WTC11 (cell line): ENCODE data around the gene ZCWPW2. TPM values are rescaled to one million over a fixed set of nuclear protein-coding genes. Genes with fewer than 3 reads are reported as not detected.

ENCODE experiments used
- ATAC-seq: fragments of 200-7000 bp; cut with Tn5 transposase; 2 replicates; pipeline ENCODE4 v1.10.0; 2021; ENCODE audit warnings: mild to moderate bottlenecking, moderate library complexity
- CTCF ChIA-PET: fragments of 300-600 bp; sonication (Branson Sonifier 250); formaldehyde crosslinking; loops from one replicate; lab custom pipeline; 2021; ENCODE audit warnings: antibody characterized with exemption; lab: Charles Lee
- POLR2A ChIA-PET: fragments of 350-600 bp; sonication (Branson Sonifier 250); formaldehyde crosslinking; loops from one replicate; lab custom pipeline; 2021; ENCODE audit warnings: antibody characterized with exemption; lab: Charles Lee
- DNase-seq: peaks from one replicate; pipeline ENCODE4 v3.0.0; 2021; ENCODE audit warnings: low spot score
- H3K27ac Mint-ChIP-seq: 2 replicates; pipeline ENCODE4 v1.8.0; 2021; ENCODE audit warnings: mixed read lengths
- H3K27me3 Mint-ChIP-seq: 2 replicates; pipeline ENCODE4 v1.8.0; 2021; ENCODE audit warnings: low read depth, mild to moderate bottlenecking, moderate library complexity, mixed read lengths
- H3K36me3 Mint-ChIP-seq: 2 replicates; pipeline ENCODE4 v1.8.0; 2021; ENCODE audit warnings: mixed read lengths
- H3K4me1 Mint-ChIP-seq: 2 replicates; pipeline ENCODE4 v1.8.0; 2022; ENCODE audit warnings: mixed read lengths
- H3K4me3 Mint-ChIP-seq: 2 replicates; pipeline ENCODE4 v1.8.0; 2021; ENCODE audit warnings: mild to moderate bottlenecking, moderate library complexity, mixed read lengths
- H3K9me3 Mint-ChIP-seq: 2 replicates; pipeline ENCODE4 v1.8.0; 2021; ENCODE audit warnings: mixed read lengths
- CREB1 ChIP-seq: sonication (generic); formaldehyde crosslinking; IDR thresholded peaks from 2 replicates; pipeline ENCODE4 v1.8.0; 2023; ENCODE audit warnings: mild to moderate bottlenecking, missing genetic modification reagents
- FOXP1 ChIP-seq: sonication (generic); formaldehyde crosslinking; IDR thresholded peaks from 2 replicates; pipeline ENCODE4 v1.8.0; 2022; ENCODE audit warnings: missing genetic modification reagents, mild to moderate bottlenecking, moderate library complexity, borderline replicate concordance
- JAZF1 ChIP-seq: fragments of 250-450 bp; sonication (Bioruptor Pico); IDR thresholded peaks from 2 replicates; pipeline ENCODE4 v1.9.0; 2021; ENCODE audit warnings: moderate library complexity, mild to moderate bottlenecking, inconsistent platforms
- JUN ChIP-seq: sonication (generic); formaldehyde crosslinking; IDR thresholded peaks from 2 replicates; pipeline ENCODE4 v1.8.0; 2023; ENCODE audit warnings: mild to moderate bottlenecking, missing genetic modification reagents
- RORB ChIP-seq: fragments of 250-450 bp; sonication (Bioruptor Pico); IDR thresholded peaks from 2 replicates; pipeline ENCODE4 v1.9.0; 2021; ENCODE audit warnings: mild to moderate bottlenecking
- TP53 ChIP-seq: sonication (generic); formaldehyde crosslinking; IDR thresholded peaks from 2 replicates; pipeline ENCODE4 v1.8.1; 2023; ENCODE audit warnings: mild to moderate bottlenecking, missing genetic modification reagents
- ZNF138 ChIP-seq: sonication (generic); formaldehyde crosslinking; conservative IDR thresholded peaks from 2 replicates; pipeline ENCODE4 v1.8.1; 2022; ENCODE audit warnings: mild to moderate bottlenecking, moderate library complexity, missing genetic modification reagents
- total RNA-seq: library from RNA; stranded (reverse); gene quantifications from 3 replicates; pipeline ENCODE4 v1.2.3, GENCODE V29; 2021
- TF ChIP-seq, protein P1 (sequence below): sonication (generic); formaldehyde crosslinking; IDR thresholded peaks from 2 replicates; pipeline ENCODE4 v1.8.1; 2023; ENCODE audit warnings: mild to moderate bottlenecking, missing genetic modification reagents, borderline replicate concordance
- TF ChIP-seq, protein P2 (sequence below): fragments of 250-450 bp; sonication (Bioruptor Pico); IDR thresholded peaks from 2 replicates; pipeline ENCODE4 v1.8.0; 2021; ENCODE audit warnings: mild to moderate bottlenecking
- TF ChIP-seq, protein P3 (sequence below): sonication (generic); formaldehyde crosslinking; IDR thresholded peaks from 2 replicates; pipeline ENCODE4 v1.8.1; 2023; ENCODE audit warnings: mild to moderate bottlenecking, missing genetic modification reagents, moderate library complexity
- TF ChIP-seq, protein P4 (sequence below): fragments of 250-450 bp; sonication (Bioruptor Pico); IDR thresholded peaks from 2 replicates; pipeline ENCODE4 v1.9.0; 2021; ENCODE audit warnings: mild to moderate bottlenecking, borderline replicate concordance
- TF ChIP-seq, protein P5 (sequence below): sonication (generic); formaldehyde crosslinking; IDR thresholded peaks from 2 replicates; pipeline ENCODE4 v1.8.1; 2023; ENCODE audit warnings: mild to moderate bottlenecking, moderate library complexity, missing genetic modification reagents
- TF ChIP-seq, protein P6 (sequence below): sonication (generic); formaldehyde crosslinking; IDR thresholded peaks from 2 replicates; pipeline ENCODE4 v1.8.1; 2022; ENCODE audit warnings: low read depth, mild to moderate bottlenecking, moderate library complexity, missing genetic modification reagents, borderline replicate concordance

ZCWPW2 gene
- total RNA-seq, 1 experiment from 2014 or later = 0.22 TPM

DNA sequence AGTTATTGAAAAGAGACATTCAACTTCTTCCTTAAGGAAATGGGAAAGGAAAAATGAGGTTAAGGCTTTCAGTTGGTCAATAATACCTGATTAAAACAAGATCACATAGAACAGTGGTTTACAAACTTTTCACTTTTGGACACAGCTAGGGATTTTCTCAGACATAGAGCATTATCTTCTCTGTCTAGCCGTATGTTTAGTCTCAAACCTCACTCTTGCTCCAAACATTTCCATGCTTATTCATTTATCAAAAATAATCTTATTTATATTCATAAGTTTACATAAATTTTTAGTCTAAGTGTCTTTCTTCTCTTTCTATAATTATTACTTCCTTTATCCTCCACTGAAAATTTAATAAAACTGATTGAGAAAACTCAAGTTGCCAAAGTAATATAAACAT is 114.3 kb downstream of the ZCWPW2 start:
- Mint-ChIP-seq H3K4me3 (no peak overlapping the region), H3K27ac (no peak overlapping the region), H3K36me3 (no peaks in the 10 kb centered on the region), H3K9me3 (no peaks in the 10 kb centered on the region), H3K27me3 (no peaks in the 10 kb centered on the region), H3K4me1 (no peaks in the 10 kb centered on the region)
- no peak for DNase-seq
- no peak for ATAC-seq
- TF ChIP-seq ZNF138 (CRISPR knock-in tag) (no peak), JUN (no peak), RORB (CRISPR knock-in tag) (no peak), CREB1 (no peak), JAZF1 (no peak), TP53 (CRISPR knock-in tag) (no peak)
- TF ChIP-seq, protein P1, sequence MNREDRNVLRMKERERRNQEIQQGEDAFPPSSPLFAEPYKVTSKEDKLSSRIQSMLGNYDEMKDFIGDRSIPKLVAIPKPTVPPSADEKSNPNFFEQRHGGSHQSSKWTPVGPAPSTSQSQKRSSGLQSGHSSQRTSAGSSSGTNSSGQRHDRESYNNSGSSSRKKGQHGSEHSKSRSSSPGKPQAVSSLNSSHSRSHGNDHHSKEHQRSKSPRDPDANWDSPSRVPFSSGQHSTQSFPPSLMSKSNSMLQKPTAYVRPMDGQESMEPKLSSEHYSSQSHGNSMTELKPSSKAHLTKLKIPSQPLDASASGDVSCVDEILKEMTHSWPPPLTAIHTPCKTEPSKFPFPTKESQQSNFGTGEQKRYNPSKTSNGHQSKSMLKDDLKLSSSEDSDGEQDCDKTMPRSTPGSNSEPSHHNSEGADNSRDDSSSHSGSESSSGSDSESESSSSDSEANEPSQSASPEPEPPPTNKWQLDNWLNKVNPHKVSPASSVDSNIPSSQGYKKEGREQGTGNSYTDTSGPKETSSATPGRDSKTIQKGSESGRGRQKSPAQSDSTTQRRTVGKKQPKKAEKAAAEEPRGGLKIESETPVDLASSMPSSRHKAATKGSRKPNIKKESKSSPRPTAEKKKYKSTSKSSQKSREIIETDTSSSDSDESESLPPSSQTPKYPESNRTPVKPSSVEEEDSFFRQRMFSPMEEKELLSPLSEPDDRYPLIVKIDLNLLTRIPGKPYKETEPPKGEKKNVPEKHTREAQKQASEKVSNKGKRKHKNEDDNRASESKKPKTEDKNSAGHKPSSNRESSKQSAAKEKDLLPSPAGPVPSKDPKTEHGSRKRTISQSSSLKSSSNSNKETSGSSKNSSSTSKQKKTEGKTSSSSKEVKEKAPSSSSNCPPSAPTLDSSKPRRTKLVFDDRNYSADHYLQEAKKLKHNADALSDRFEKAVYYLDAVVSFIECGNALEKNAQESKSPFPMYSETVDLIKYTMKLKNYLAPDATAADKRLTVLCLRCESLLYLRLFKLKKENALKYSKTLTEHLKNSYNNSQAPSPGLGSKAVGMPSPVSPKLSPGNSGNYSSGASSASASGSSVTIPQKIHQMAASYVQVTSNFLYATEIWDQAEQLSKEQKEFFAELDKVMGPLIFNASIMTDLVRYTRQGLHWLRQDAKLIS (CRISPR knock-in tag) = no peak
- TF ChIP-seq, protein P2, sequence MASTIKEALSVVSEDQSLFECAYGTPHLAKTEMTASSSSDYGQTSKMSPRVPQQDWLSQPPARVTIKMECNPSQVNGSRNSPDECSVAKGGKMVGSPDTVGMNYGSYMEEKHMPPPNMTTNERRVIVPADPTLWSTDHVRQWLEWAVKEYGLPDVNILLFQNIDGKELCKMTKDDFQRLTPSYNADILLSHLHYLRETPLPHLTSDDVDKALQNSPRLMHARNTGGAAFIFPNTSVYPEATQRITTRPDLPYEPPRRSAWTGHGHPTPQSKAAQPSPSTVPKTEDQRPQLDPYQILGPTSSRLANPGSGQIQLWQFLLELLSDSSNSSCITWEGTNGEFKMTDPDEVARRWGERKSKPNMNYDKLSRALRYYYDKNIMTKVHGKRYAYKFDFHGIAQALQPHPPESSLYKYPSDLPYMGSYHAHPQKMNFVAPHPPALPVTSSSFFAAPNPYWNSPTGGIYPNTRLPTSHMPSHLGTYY = no peak
- TF ChIP-seq, protein P3, sequence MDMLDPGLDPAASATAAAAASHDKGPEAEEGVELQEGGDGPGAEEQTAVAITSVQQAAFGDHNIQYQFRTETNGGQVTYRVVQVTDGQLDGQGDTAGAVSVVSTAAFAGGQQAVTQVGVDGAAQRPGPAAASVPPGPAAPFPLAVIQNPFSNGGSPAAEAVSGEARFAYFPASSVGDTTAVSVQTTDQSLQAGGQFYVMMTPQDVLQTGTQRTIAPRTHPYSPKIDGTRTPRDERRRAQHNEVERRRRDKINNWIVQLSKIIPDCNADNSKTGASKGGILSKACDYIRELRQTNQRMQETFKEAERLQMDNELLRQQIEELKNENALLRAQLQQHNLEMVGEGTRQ (CRISPR knock-in tag) = no peak
- TF ChIP-seq, protein P4, sequence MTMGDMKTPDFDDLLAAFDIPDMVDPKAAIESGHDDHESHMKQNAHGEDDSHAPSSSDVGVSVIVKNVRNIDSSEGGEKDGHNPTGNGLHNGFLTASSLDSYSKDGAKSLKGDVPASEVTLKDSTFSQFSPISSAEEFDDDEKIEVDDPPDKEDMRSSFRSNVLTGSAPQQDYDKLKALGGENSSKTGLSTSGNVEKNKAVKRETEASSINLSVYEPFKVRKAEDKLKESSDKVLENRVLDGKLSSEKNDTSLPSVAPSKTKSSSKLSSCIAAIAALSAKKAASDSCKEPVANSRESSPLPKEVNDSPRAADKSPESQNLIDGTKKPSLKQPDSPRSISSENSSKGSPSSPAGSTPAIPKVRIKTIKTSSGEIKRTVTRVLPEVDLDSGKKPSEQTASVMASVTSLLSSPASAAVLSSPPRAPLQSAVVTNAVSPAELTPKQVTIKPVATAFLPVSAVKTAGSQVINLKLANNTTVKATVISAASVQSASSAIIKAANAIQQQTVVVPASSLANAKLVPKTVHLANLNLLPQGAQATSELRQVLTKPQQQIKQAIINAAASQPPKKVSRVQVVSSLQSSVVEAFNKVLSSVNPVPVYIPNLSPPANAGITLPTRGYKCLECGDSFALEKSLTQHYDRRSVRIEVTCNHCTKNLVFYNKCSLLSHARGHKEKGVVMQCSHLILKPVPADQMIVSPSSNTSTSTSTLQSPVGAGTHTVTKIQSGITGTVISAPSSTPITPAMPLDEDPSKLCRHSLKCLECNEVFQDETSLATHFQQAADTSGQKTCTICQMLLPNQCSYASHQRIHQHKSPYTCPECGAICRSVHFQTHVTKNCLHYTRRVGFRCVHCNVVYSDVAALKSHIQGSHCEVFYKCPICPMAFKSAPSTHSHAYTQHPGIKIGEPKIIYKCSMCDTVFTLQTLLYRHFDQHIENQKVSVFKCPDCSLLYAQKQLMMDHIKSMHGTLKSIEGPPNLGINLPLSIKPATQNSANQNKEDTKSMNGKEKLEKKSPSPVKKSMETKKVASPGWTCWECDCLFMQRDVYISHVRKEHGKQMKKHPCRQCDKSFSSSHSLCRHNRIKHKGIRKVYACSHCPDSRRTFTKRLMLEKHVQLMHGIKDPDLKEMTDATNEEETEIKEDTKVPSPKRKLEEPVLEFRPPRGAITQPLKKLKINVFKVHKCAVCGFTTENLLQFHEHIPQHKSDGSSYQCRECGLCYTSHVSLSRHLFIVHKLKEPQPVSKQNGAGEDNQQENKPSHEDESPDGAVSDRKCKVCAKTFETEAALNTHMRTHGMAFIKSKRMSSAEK (CRISPR knock-in tag) = no peak
- TF ChIP-seq, protein P5, sequence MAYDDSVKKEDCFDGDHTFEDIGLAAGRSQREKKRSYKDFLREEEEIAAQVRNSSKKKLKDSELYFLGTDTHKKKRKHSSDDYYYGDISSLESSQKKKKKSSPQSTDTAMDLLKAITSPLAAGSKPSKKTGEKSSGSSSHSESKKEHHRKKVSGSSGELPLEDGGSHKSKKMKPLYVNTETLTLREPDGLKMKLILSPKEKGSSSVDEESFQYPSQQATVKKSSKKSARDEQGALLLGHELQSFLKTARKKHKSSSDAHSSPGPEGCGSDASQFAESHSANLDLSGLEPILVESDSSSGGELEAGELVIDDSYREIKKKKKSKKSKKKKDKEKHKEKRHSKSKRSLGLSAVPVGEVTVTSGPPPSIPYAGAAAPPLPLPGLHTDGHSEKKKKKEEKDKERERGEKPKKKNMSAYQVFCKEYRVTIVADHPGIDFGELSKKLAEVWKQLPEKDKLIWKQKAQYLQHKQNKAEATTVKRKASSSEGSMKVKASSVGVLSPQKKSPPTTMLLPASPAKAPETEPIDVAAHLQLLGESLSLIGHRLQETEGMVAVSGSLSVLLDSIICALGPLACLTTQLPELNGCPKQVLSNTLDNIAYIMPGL (CRISPR knock-in tag) = no peak
- CTCF ChIA-PET = no interaction called here
- POLR2A ChIA-PET = no interaction called here

DNA sequence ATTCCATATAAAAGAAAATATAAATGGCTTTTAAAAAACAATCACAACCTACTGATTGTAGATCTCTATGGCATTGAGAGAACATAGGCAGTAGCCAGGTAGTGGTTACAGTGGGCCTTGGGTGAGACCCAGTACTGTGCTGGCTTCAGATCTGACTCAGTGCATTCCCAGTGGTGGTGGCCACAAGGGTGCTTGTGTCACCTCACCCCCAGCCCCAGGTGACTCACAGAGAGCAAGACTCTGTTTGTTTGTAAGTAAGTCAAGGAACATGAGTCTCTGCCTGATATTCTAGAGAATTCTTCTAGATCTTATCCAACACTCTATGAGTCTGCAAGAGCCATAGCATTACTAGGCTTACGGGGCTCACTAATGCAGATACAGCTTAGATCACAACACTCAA is 118.9 kb downstream of the ZCWPW2 start:
- ChIA-PET POLR2A (no interaction called here), CTCF (no interaction called here)
- Mint-ChIP-seq H3K27ac (no peak overlapping the region), H3K9me3 (peaks cover 11% of the 10 kb centered on the region), H3K4me1 (no peaks in the 10 kb centered on the region), H3K36me3 (no peaks in the 10 kb centered on the region), H3K27me3 (no peaks in the 10 kb centered on the region), H3K4me3 (no peak overlapping the region)
- no peak for TF ChIP-seq FOXP1 (CRISPR knock-in tag)
- TF ChIP-seq, protein P6, sequence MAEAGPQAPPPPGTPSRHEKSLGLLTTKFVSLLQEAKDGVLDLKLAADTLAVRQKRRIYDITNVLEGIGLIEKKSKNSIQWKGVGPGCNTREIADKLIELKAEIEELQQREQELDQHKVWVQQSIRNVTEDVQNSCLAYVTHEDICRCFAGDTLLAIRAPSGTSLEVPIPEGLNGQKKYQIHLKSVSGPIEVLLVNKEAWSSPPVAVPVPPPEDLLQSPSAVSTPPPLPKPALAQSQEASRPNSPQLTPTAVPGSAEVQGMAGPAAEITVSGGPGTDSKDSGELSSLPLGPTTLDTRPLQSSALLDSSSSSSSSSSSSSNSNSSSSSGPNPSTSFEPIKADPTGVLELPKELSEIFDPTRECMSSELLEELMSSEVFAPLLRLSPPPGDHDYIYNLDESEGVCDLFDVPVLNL (CRISPR knock-in tag) = no peak
- DNase-seq (no peak), ATAC-seq (no peak)
